HEK293T (cell line): ENCODE measurements around the gene CACNG7.

Experiments used
- BHLHE40 ChIP-seq: fragments of 450-650 bp; IDR thresholded peaks from 2 replicates; pipeline ENCODE4 v1.6.1; 2016; ENCODE audit warnings: mild to moderate bottlenecking, moderate library complexity, borderline replicate concordance
- ELF4 ChIP-seq: fragments of 450-650 bp; IDR thresholded peaks from 2 replicates; pipeline ENCODE4 v1.6.1; 2017; ENCODE audit warnings: antibody characterized with exemption
- FOXA1 ChIP-seq: fragments of 450-650 bp; IDR thresholded peaks from 2 replicates; pipeline ENCODE4 v1.6.1; 2016; ENCODE audit warnings: mild to moderate bottlenecking
- FOXK2 ChIP-seq: fragments of 450-650 bp; IDR thresholded peaks from 2 replicates; pipeline ENCODE4 v1.6.1; 2016; ENCODE audit warnings: mild to moderate bottlenecking
- FOXM1 ChIP-seq: fragments of 450-650 bp; IDR thresholded peaks from 2 replicates; pipeline ENCODE4 v1.6.1; 2017; ENCODE audit warnings: mild to moderate bottlenecking, borderline replicate concordance
- L3MBTL2 ChIP-seq: fragments of 450-650 bp; conservative IDR thresholded peaks from 2 replicates; pipeline ENCODE4 v1.6.1; 2016; ENCODE audit warnings: mild to moderate bottlenecking
- LEF1 ChIP-seq: fragments of 450-650 bp; IDR thresholded peaks from 2 replicates; pipeline ENCODE4 v1.6.1; 2017; ENCODE audit warnings: mild to moderate bottlenecking, borderline replicate concordance
- SP1 ChIP-seq: fragments of 450-650 bp; IDR thresholded peaks from 2 replicates; pipeline ENCODE4 v1.6.1; 2017
- SUZ12 ChIP-seq: fragments of 450-650 bp; IDR thresholded peaks from 2 replicates; pipeline ENCODE4 v1.6.1; 2016; ENCODE audit warnings: mild to moderate bottlenecking
- TARDBP ChIP-seq: fragments of 450-650 bp; IDR thresholded peaks from 2 replicates; pipeline ENCODE4 v1.6.1; 2016
- ZNF384 ChIP-seq: fragments of 450-650 bp; IDR thresholded peaks from 2 replicates; pipeline ENCODE4 v1.6.1; 2016

DNA sequence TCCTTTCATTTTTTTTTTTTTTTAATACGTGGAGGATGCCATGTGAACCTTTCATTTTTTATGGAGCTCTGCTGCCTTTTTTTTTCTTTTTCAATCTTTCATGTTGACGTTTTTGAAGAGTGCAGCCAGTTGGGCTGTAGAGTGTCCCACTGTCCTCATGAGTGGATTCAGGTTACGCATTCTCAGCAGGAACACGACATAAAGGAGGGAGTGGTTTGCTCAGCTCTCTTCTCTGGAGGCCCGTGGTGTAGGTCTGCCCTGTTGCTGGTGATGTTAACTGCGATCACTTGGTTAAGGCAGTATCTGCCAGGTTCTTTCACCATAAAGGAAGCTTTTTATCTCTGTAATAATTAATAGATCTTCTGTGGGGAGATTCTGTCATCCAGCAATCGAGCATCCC is 27.0 kb downstream of the CACNG7 start:
- TF ChIP-seq BHLHE40 (no peak), SP1 (no peak), FOXA1 (no peak), ELF4 (no peak), TARDBP (no peak), FOXK2 (no peak), ZNF384 (peak; percentile 55; the same call in 1 of the 2 replicates), SUZ12 (no peak), LEF1 (no peak), L3MBTL2 (no peak), FOXM1 (no peak)
